Measurements from ENCODE around the gene AKR1C1. TPM values are rescaled to one million over a fixed set of nuclear protein-coding genes. Genes with fewer than 3 reads are reported as not detected.
"Not testable (repeated sequence)": the region's sequence is repeated elsewhere in the genome, so short reads cannot be mapped to it uniquely, and the experiment has no call there.

The AKR1C1 gene
- total and polyA plus RNA-seq, 9 donors: 3.6 to 22.9 (median 19.1) TPM

DNA sequence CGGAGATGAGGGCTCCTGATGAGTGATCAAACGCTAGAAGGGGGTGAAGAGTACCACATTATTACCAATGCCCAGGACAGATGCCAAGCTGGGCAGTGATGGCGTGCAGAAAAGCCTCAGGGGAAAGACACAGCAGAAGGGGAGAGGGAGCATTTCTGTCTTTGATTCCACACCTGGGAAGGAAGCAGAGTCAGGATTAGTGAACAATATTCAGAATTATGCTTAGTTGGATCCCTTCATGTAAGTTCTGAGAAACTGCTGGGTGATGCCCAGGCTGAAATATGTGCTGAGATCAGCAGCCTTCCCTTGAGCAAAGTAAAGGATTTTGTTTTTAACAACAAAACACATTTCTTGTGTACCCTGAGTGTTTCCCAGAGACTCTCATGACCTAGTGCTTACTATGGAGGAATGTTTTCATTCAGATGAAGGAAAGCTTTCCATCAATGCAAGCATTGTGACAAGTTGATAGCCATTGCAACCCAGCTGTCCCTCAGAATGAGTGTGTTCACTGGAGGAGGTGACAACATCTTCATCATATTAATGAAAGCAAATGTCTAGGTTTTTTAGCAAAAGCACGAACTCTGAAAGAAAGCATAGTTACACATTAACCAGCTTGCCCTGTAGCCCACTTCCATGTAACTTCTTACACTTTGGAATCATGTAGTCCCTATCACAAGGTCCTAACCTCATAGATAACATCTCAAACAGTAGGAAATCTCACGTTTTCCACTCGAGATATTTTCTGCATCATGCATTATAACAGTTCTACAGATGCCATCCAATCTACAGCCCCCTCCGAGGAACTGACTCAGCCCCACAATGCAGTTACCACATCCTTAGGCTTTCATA, 23.8 kb upstream of the AKR1C1 start:
- WGBS, 3 donors: 74 to 87% (median 75%) methylated on average over 7 of the region's 7 CpGs
- intact Hi-C loops (cut with DNase I): no loop called here

DNA sequence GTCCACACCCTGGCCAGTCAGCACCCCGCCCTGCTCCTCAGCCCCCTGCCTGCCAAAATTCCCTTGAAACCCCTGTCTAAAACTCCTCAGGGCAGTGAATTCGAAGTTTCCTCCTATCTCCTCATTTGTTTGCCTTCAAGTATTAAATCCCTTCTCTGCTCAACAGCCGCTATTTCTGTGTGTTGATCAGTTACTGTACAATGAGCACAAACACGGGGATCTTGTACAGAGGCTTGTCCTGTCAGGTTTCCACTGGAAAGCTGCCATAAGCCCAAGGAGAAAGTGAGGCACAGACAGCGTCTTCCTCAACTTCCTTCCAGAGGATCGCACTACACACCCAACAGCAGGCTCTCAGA, 23.2 kb upstream of the AKR1C1 start:
- H3K27ac ChIP-seq; H3K27me3 ChIP-seq; H3K4me3 ChIP-seq; H3K36me3 ChIP-seq; DNase-seq; H3K9me3 ChIP-seq; intact Hi-C loops (cut with DNase I); H3K4me1 ChIP-seq (ENCODE audit: insufficient read depth): not testable (repeated sequence)
- 87 to 93% (median 92%) methylated on average over 6 of the region's 6 CpGs for WGBS, 3 donors

More for the DNA sequence above, 23.8 kb upstream of the AKR1C1 start:
- H3K27me3 ChIP-seq: no peaks in the 10 kb centered on the region
- no peak overlapping the region for H3K27ac ChIP-seq
- DNase-seq: no peak
- TF ChIP-seq POLR2A (IDR thresholded peaks at IDR 0.05) (no peak), EP300 (IDR thresholded peaks at IDR 0.05) (no peak)
- TF ChIP-seq, protein P1, sequence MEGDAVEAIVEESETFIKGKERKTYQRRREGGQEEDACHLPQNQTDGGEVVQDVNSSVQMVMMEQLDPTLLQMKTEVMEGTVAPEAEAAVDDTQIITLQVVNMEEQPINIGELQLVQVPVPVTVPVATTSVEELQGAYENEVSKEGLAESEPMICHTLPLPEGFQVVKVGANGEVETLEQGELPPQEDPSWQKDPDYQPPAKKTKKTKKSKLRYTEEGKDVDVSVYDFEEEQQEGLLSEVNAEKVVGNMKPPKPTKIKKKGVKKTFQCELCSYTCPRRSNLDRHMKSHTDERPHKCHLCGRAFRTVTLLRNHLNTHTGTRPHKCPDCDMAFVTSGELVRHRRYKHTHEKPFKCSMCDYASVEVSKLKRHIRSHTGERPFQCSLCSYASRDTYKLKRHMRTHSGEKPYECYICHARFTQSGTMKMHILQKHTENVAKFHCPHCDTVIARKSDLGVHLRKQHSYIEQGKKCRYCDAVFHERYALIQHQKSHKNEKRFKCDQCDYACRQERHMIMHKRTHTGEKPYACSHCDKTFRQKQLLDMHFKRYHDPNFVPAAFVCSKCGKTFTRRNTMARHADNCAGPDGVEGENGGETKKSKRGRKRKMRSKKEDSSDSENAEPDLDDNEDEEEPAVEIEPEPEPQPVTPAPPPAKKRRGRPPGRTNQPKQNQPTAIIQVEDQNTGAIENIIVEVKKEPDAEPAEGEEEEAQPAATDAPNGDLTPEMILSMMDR (IDR thresholded peaks at IDR 0.05): no peak
- no peaks in the 10 kb centered on the region for H3K36me3 ChIP-seq
- no peaks in the 10 kb centered on the region for H3K9me3 ChIP-seq
- peaks cover 1% of the 10 kb centered on the region for H3K4me1 ChIP-seq (ENCODE audit: insufficient read depth)
- no peak overlapping the region for H3K4me3 ChIP-seq

DNA sequence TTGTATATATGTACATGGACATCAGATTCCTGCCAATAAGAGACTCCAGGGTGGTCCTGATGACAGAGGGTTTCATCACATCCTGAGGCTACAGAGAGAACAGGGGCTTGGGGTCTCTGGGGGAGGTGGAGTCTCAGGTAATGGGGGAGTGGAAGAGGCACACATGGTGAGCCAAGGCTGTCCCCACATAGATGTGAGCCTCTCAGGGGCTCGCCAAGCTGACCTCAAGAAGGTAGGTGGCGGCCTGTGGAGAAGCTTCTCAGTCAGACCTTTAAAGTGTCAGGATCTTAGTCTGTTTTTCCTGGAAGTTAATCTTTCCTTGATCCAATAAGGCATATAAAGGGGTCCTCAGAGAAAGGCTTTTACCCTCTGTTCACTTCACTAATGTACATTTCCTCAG, 22.3 kb upstream of the AKR1C1 start:
- H3K27me3 ChIP-seq; H3K4me1 ChIP-seq (ENCODE audit: insufficient read depth); H3K36me3 ChIP-seq; H3K4me3 ChIP-seq; intact Hi-C loops (cut with DNase I); H3K9me3 ChIP-seq; H3K27ac ChIP-seq; DNase-seq: not testable (repeated sequence)
- WGBS, 3 donors: 92 to 98% (median 95%) methylated on average over 2 of the region's 2 CpGs

DNA sequence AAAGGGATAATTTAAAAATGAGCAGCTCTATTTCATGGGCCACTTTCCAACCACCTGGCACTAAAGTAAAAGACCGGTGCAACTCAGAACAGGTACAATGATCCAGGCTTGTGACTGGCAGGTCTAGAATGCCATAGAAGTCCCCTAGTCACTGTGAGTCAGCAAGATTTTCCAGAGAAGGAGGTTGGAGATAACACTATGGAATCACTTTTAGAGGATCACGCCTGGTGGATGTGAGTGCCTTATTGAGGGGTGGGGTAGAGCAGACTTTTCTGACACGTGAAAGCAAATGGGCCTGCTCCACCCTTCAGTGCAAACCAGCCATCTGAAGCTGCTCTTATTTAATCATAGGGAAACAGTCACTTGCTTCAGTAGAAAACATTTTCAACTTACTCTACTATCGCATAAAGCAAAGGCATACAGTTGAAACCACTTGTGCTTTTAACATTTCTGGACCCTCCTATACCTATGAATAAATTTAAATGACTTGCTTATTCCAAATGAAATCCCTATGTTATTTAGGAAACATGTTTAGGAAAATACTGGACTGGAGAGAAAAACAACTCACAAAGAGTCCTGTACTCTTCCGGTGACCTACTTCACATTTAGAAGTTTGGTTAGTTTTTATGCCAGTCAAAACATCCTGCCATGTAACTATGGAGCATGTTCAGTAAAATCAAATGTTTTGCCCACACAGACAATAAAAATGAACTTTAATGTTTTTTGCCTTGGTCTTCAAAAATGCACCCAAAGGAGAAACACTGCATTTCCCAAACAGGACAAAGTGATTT, 21.5 kb upstream of the AKR1C1 start:
- Histone ChIP-seq H3K9me3 (no peaks in the 10 kb centered on the region), H3K27me3 (no peaks in the 10 kb centered on the region), H3K27ac (no peak overlapping the region), H3K36me3 (no peaks in the 10 kb centered on the region), H3K4me3 (no peak overlapping the region), H3K4me1 (ENCODE audit: insufficient read depth) (peaks cover 1% of the 10 kb centered on the region)
- TF ChIP-seq POLR2A (IDR thresholded peaks at IDR 0.05) (no peak), EP300 (IDR thresholded peaks at IDR 0.05) (no peak)
- TF ChIP-seq, protein P1 (IDR thresholded peaks at IDR 0.05): no peak
- 80 to 82% (median 80%) methylated on average over 5 of the region's 5 CpGs for WGBS, 3 donors
- intact Hi-C loops (cut with DNase I): no loop called here
- DNase-seq: no peak

DNA sequence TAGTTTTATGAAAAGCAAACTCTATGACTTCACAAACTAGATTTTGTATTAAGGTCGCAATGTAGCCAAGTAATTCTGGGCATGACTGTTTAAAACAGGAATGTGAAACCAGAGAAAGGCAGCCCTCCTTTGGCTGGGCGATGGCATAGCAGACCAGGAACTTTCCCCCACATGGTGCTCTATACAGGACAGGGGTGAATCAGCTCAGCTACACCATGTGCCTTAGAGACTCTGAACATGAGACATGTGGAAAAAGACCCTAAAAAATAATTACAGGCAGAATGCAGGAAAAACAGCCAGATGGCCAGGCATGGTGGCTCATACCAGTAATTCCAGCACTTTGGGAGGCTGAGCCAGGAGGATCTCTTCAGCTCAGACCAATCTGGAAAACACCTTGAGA, 20.3 kb upstream of the AKR1C1 start:
- H3K4me3 ChIP-seq; DNase-seq; H3K9me3 ChIP-seq; H3K4me1 ChIP-seq (ENCODE audit: insufficient read depth); H3K36me3 ChIP-seq; H3K27ac ChIP-seq; intact Hi-C loops (cut with DNase I); H3K27me3 ChIP-seq: not testable (repeated sequence)
- 53 to 61% (median 60%) methylated on average over 2 of the region's 2 CpGs for WGBS, 3 donors

DNA sequence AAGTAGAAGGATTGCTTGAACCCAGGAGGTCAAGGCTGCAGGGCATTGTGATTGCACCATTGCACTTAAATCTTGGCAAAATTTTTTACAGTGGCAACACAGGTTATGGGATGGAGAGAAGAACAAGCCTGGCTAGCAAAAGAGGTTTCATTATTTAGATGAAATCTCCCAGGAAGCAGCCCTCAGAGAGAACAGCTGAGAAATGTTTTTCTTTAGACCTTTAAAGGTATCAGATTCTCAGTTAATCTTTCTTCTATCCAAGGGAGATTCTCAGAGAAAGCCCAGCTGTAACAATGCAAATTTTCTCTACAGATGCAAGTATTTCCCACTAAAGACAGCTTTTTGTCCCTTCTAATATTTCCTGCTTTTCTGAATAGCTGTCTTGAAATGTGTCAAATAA, 19.8 kb upstream of the AKR1C1 start:
- H3K27me3 ChIP-seq; H3K36me3 ChIP-seq; DNase-seq; H3K9me3 ChIP-seq; H3K4me3 ChIP-seq; H3K4me1 ChIP-seq (ENCODE audit: insufficient read depth); intact Hi-C loops (cut with DNase I): not testable (repeated sequence)
- peak overlapping the region in 1 of 2 donors; percentile 8 for H3K27ac ChIP-seq

Measured in ovary (tissue), 9 donors.